ENCODE data around the gene STAM. TPM values are rescaled to one million over a fixed set of nuclear protein-coding genes. Genes with fewer than 3 reads are reported as not detected.

The STAM gene
- polyA plus RNA-seq, 1 donor from 2014 or later: 33.0 TPM

DNA sequence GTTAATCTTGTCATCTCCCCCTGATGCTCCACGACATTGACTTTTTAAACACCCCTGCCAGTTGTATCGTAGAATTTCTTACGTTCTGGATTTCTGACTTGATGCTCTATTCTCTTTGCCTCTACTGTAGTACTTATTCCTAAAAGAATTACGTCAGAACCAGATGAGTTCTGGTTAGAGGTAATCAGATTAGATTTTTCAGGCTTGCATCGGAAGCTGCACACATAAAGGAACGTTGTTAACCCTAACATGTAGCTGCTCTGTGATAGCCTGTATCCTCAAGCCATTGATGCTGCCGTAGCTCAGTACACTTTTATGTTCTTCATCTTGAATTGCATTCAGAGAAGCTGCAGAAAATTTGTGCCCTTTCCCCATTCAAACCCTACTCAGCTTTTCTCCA lies 81.8 kb downstream of the STAM start:
- H3K36me3 ChIP-seq (ENCODE audit: insufficient read depth, low read length): no peaks in the 10 kb centered on the region
- TF ChIP-seq EP300 (conservative IDR thresholded peaks at IDR 0.05; ENCODE audit: poor library complexity, severe bottlenecking): no peak
- TF ChIP-seq, protein P1, sequence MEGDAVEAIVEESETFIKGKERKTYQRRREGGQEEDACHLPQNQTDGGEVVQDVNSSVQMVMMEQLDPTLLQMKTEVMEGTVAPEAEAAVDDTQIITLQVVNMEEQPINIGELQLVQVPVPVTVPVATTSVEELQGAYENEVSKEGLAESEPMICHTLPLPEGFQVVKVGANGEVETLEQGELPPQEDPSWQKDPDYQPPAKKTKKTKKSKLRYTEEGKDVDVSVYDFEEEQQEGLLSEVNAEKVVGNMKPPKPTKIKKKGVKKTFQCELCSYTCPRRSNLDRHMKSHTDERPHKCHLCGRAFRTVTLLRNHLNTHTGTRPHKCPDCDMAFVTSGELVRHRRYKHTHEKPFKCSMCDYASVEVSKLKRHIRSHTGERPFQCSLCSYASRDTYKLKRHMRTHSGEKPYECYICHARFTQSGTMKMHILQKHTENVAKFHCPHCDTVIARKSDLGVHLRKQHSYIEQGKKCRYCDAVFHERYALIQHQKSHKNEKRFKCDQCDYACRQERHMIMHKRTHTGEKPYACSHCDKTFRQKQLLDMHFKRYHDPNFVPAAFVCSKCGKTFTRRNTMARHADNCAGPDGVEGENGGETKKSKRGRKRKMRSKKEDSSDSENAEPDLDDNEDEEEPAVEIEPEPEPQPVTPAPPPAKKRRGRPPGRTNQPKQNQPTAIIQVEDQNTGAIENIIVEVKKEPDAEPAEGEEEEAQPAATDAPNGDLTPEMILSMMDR (IDR thresholded peaks at IDR 0.05; ENCODE audit: poor library complexity, severe bottlenecking): no peak
- no peak for TF ChIP-seq POLR2AphosphoS5 (IDR thresholded peaks at IDR 0.05)
- TF ChIP-seq SMC3 (conservative IDR thresholded peaks at IDR 0.05; ENCODE audit: poor library complexity): no peak
- TF ChIP-seq RAD21 (conservative IDR thresholded peaks at IDR 0.05): no peak
- no peak for TF ChIP-seq EZH2 (IDR thresholded peaks at IDR 0.05; ENCODE audit: borderline replicate concordance, insufficient read depth, low read length, poor library complexity, severe bottlenecking)
- no peak for TF ChIP-seq REST (IDR thresholded peaks at IDR 0.05; ENCODE audit: borderline replicate concordance)
- no peak for TF ChIP-seq MXI1 (conservative IDR thresholded peaks at IDR 0.05; ENCODE audit: poor library complexity, severe bottlenecking)
- no peak for TF ChIP-seq TAF1 (IDR thresholded peaks at IDR 0.05; ENCODE audit: low read depth)
- no peak overlapping the region for H3K9ac ChIP-seq (ENCODE audit: low read length)
- no peaks in the 10 kb centered on the region for H3K9me3 ChIP-seq (ENCODE audit: low read length)
- no peak overlapping the region for H3K4me2 ChIP-seq (ENCODE audit: low read length)
- no peaks in the 10 kb centered on the region for H3F3A ChIP-seq (ENCODE audit: insufficient read depth, low read length, poor library complexity, severe bottlenecking)
- no peaks in the 10 kb centered on the region for H3K9me2 ChIP-seq (ENCODE audit: insufficient read depth, low read length)
- H3K4me3 ChIP-seq (ENCODE audit: low read length): no peak overlapping the region
- H3K27me3 ChIP-seq (ENCODE audit: insufficient read depth, low read depth, low read length): no peaks in the 10 kb centered on the region
- H3K27ac ChIP-seq (ENCODE audit: low read length): no peak overlapping the region
- no peak overlapping the region for H2AFZ ChIP-seq (ENCODE audit: low read depth, low read length)
- no peaks in the 10 kb centered on the region for H4K20me1 ChIP-seq (ENCODE audit: insufficient read depth)
- no peaks in the 10 kb centered on the region for H3K79me2 ChIP-seq (replicated peaks; ENCODE audit: insufficient read depth, low read length)

DNA sequence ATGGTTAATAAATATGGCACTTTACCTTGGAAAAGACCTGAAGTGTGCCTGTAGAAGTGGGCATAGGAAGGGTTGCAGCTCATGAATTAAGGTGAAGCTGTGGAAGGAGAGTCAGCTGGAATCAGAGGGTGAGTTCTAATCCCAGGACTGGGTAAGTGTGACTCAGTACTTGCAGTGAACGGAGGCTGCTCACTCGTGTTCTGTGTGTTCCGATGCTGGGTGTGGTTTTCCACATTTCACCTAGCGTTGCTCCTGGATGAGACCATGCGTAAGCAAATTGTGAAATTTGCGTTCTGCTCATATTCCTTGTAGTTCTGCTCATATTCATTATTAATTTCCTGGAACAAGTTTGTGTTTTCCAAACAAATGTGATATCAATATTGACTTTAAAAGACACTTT lies 85.7 kb downstream of the STAM start:
- no peak overlapping the region for H2AFZ ChIP-seq (ENCODE audit: low read depth, low read length)
- H3K4me3 ChIP-seq (ENCODE audit: low read length): no peak overlapping the region
- no peaks in the 10 kb centered on the region for H3K9me3 ChIP-seq (ENCODE audit: low read length)
- H3K4me2 ChIP-seq (ENCODE audit: low read length): no peak overlapping the region
- no peaks in the 10 kb centered on the region for H3F3A ChIP-seq (ENCODE audit: insufficient read depth, low read length, poor library complexity, severe bottlenecking)
- no peak overlapping the region for H3K9ac ChIP-seq (ENCODE audit: low read length)
- no peak for TF ChIP-seq RAD21 (conservative IDR thresholded peaks at IDR 0.05)
- no peaks in the 10 kb centered on the region for H3K36me3 ChIP-seq (ENCODE audit: insufficient read depth, low read length)
- H3K27me3 ChIP-seq (ENCODE audit: insufficient read depth, low read depth, low read length): no peaks in the 10 kb centered on the region
- H3K9me2 ChIP-seq (ENCODE audit: insufficient read depth, low read length): no peaks in the 10 kb centered on the region
- no peaks in the 10 kb centered on the region for H3K79me2 ChIP-seq (replicated peaks; ENCODE audit: insufficient read depth, low read length)
- no peak overlapping the region for H3K27ac ChIP-seq (ENCODE audit: low read length)
- H4K20me1 ChIP-seq (ENCODE audit: insufficient read depth): no peaks in the 10 kb centered on the region

- H2AFZ ChIP-seq (ENCODE audit: low read depth, low read length): no peak overlapping the region
- no peak overlapping the region for H3K4me2 ChIP-seq (ENCODE audit: low read length)
- H3K79me2 ChIP-seq (replicated peaks; ENCODE audit: insufficient read depth, low read length): no peaks in the 10 kb centered on the region
- H3K4me3 ChIP-seq (ENCODE audit: low read length): no peak overlapping the region
- no peaks in the 10 kb centered on the region for H3K27me3 ChIP-seq (ENCODE audit: insufficient read depth, low read depth, low read length)
- no peak for TF ChIP-seq SMC3 (conservative IDR thresholded peaks at IDR 0.05; ENCODE audit: poor library complexity)
- no peak for TF ChIP-seq MXI1 (conservative IDR thresholded peaks at IDR 0.05; ENCODE audit: poor library complexity, severe bottlenecking)
- no peak for TF ChIP-seq RAD21 (conservative IDR thresholded peaks at IDR 0.05)
- no peak for TF ChIP-seq EZH2 (IDR thresholded peaks at IDR 0.05; ENCODE audit: borderline replicate concordance, insufficient read depth, low read length, poor library complexity, severe bottlenecking)
- no peak for TF ChIP-seq EP300 (conservative IDR thresholded peaks at IDR 0.05; ENCODE audit: poor library complexity, severe bottlenecking)
- no peak for TF ChIP-seq POLR2AphosphoS5 (IDR thresholded peaks at IDR 0.05)
- TF ChIP-seq TAF1 (IDR thresholded peaks at IDR 0.05; ENCODE audit: low read depth): no peak
- TF ChIP-seq, protein P1 (IDR thresholded peaks at IDR 0.05; ENCODE audit: poor library complexity, severe bottlenecking): no peak
- TF ChIP-seq REST (IDR thresholded peaks at IDR 0.05; ENCODE audit: borderline replicate concordance): no peak
- no peaks in the 10 kb centered on the region for H3K36me3 ChIP-seq (ENCODE audit: insufficient read depth, low read length)
- H3K9ac ChIP-seq (ENCODE audit: low read length): no peak overlapping the region
- no peaks in the 10 kb centered on the region for H4K20me1 ChIP-seq (ENCODE audit: insufficient read depth)
- no peaks in the 10 kb centered on the region for H3K9me2 ChIP-seq (ENCODE audit: insufficient read depth, low read length)
- H3K9me3 ChIP-seq (ENCODE audit: low read length): no peaks in the 10 kb centered on the region
- no peaks in the 10 kb centered on the region for H3F3A ChIP-seq (ENCODE audit: insufficient read depth, low read length, poor library complexity, severe bottlenecking)
- H3K27ac ChIP-seq (ENCODE audit: low read length): no peak overlapping the region
Observed at GRCh38 chr10:17730667-17731066, 86.7 kb downstream of the STAM start.

Data from neural cell (in vitro differentiated cells).